DMS 273 (cell line): ENCODE measurements around the gene PFKP.
"Not testable (repeated sequence)": the region's sequence is repeated elsewhere in the genome, so short reads cannot be mapped to it uniquely, and the experiment has no call there.

Experiments used
- DNase-seq: peaks from one replicate; lab custom pipeline; 2025; ENCODE audit not compliant: unreplicated experiment; lab: John Stamatoyannopoulos, UW

PFKP gene

GRCh38 chr10:3097160-3097559 lies 29.8 kb downstream of the PFKP start:
- no peak for DNase-seq

DNA sequence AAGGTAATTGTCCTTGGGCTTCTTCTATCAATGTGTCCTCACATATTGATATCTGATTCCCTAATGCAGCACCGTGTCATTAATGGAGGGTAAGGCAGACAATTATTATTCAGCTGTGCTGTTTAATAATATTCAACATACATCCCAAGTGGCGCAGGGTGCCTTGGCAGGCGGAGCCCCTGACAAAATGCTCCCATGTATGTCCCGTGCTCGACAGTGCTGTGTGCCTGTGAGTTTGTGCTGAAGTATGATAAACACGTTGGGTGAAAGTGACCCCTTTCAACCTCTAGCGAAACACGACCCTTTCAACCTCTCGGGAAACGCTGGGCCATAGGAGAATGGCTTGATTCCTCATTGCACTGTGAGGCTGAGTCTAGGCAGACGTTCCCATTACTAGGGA lies 31.3 kb downstream of the PFKP start:
- DNase-seq = no peak

- DNase-seq = no peak
These were observed 32.1 kb downstream of the PFKP start for GRCh38 chr10:3099291-3100092.

DNA sequence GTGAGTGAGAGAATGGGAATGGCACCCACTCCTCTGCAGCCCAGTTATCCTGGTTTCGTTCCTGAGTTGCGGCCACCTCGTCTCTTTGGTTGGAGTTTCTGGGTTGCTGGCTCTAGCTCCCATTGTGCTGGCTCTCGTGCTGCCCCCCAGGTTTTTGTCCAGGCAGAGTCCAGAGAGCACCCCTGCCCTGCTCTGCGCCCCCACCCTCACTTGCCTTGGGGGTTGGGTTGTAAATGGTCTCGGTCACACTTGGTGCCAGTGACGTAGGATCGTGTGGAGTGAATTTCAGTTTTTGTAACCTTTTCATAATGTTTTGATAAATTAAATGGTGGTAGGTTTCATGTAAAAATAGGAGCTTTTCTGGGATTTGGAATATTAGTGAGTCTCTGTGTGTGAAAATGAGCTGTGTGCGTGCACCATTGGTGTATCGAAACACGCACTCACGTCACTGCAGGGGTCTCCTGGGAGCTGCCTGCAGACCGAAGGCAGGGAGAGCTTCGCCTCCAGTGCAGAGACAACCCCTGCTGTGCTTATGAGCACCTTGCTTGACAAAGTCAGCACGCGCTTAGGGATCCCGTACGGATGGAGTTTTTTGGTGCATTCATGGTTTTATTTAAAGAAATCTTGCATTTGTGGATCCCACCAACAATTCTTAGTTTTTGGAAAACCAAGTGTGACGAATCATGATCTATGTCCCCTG lies 32.9 kb downstream of the PFKP start:
- DNase-seq = no peak

DNA sequence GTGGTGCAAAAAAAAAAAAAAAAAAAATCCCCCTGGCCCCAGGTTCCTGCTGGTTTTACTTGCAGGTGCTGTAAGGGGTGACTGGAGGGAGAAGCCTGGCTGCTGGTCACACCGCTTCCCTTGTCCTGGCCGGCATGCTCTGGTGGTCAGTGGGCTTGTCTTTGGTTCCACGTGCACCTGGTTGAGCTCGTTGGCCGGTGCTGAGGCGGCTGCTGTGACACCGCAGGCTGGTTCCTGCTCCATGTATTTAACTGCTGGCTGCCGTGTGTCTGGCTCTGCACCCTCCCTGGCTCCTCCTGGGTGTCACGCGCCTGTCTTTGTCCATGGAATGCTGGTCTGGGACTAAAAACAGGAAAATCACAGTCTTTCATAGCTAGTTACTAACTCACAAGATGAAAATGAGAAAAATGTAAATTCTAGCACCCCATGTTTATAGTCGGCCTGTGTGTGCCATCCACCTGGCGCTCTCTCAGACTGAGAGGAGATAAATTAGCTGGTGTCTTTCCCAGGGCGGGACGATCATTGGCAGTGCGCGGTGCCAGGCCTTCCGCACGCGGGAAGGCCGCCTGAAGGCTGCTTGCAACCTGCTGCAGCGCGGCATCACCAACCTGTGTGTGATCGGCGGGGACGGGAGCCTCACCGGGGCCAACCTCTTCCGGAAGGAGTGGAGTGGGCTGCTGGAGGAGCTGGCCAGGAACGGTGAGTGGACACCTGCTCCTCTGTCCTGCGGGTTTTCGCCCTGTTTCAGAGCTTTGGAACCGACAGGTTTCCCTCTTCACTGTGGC lies 33.7 kb downstream of the PFKP start:
- DNase-seq = no peak

- no peak for DNase-seq
These were observed 35.5 kb downstream of the PFKP start for GRCh38 chr10:3102720-3103427.

- DNase-seq = no peak
These were observed 36.3 kb downstream of the PFKP start for GRCh38 chr10:3103646-3104045.

- no peak for DNase-seq
These were observed 37.0 kb downstream of the PFKP start for GRCh38 chr10:3104251-3104918.

- no peak for DNase-seq
These were observed 37.8 kb downstream of the PFKP start for GRCh38 chr10:3105166-3105565.

GRCh38 chr10:3105905-3106304 lies 38.6 kb downstream of the PFKP start:
- no peak for DNase-seq

DNA sequence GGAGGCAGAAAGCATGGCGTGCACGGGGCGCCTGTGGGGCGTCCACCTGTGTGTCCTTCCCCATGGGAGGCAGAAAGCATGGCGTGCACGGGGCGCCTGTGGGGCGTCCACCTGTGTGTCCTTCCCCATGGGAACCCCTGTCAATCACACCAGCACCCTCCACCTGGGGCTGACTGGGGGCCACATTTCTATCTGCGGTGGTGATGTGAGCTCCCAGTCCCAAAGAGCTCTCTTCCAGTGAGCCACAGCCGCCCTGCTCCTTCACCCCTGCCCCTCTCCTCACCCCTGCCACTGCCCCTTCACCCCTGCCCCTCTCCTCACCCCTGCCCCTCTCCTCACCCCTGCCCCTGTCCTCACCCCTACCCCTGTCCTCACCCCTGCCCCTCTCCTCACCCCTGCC lies 39.0 kb downstream of the PFKP start:
- DNase-seq = not testable (repeated sequence)

- DNase-seq = no peak
These were observed 39.6 kb downstream of the PFKP start for GRCh38 chr10:3106928-3107425.

- DNase-seq = no peak
These were observed 40.1 kb downstream of the PFKP start for GRCh38 chr10:3107426-3107961.

DNA sequence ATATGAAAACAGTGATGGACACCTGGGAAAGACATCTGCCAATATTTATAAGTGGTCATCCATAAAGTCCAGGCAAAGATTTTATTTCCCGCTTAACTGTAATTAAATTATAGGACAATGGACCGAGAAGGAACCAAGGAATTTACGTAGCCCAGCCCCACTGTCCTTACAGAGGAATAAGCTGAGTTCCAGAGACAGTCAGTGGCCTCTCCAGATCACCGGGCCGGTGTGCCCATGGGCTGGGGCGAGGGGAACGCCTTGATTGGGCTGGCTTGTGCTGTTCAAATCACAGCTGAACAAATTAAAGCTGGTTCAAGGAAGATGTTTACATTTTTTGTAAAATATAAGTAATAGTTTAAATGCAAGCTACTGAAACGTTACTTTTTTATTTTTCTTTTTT lies 40.7 kb downstream of the PFKP start:
- DNase-seq = no peak

DNA sequence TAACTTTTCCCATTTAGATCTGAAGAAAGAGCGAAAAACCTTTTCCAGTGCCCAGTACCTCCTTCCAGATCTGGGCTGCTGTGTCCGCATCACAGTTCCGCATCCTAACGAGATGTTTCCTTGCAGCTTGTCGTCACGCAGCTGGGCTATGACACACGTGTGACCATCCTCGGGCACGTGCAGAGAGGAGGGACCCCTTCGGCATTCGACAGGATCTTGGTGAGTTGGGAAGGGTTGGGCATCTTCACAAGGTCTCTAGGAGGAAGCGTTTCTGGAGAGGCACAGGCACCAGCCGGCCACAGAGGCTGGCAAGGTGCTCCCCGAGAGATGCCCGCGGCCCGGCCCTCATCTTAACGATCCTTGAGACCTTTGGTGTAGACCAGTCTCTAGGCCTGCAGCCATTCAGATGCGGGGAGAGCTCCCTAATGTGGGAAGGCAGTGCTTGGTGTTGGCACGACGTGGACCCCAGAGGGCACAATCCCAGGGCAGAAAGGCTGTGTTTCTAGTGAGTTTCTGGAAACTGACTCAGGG lies 41.3 kb downstream of the PFKP start:
- DNase-seq = no peak

DNA sequence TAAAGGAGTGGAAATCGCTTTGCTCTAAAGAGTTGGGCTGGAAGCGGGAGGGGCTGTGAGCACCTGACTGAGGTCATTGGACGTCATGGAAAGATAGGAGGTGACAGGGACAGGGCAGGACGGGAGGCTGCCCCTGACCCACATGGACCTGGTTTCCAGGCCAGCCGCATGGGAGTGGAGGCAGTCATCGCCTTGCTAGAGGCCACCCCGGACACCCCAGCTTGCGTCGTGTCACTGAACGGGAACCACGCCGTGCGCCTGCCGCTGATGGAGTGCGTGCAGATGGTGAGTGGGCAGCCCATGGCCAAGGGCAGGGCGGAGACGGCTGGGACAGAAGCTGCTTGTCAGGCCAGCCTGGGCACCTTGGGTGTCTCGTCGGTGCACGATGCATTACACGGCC lies 41.8 kb downstream of the PFKP start:
- no peak for DNase-seq

DNA sequence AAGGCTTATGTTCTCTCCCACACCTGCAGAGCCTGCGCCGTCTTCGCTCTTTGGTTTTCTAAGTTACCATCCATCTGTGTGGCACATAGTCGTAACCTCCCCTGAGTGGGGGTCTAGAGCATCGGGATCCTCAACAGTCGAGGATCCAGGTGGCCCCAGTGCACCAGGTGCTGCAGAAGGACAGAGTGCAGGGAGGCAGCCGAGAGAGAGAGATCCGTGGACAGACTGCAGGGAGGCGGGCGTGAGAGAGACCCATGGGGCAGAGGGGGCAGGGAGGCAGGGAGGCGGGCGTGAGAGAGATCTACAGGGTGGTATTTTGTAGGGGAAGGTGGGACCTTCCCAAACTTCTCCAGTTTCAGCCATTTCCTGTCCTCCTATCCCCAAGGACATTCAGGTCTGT lies 42.3 kb downstream of the PFKP start:
- DNase-seq = no peak

- DNase-seq = no peak
These were observed 43.7 kb downstream of the PFKP start for GRCh38 chr10:3110782-3111620.

GRCh38 chr10:3111621-3112163 lies 44.3 kb downstream of the PFKP start:
- DNase-seq = no peak
